HG02970 (cell line): Measurements from ENCODE around the gene KLC3.
"Not testable (repeated sequence)": the region's sequence is repeated elsewhere in the genome, so short reads cannot be mapped to it uniquely, and the experiment has no call there.

ENCODE experiments used
- ATAC-seq: cut with Tn5 transposase; IDR thresholded peaks from one replicate; pipeline ENCODE4 v1.9.1; 2021; ENCODE audit warnings: mild to moderate bottlenecking, moderate library complexity, moderate number of reproducible peaks; ENCODE audit not compliant: unreplicated experiment, low FRiP score

KLC3 gene

GRCh38 chr19:45340232-45340898 lies at the start of gene KLC3:
Gene KLC3 (plus strand): TSS chr19:45340750. CDS start chr19:45345542, 4,792 bp downstream.
- no peak for ATAC-seq

GRCh38 chr19:45291834-45292233 lies 48.7 kb upstream of the KLC3 start:
- ATAC-seq = no peak

DNA sequence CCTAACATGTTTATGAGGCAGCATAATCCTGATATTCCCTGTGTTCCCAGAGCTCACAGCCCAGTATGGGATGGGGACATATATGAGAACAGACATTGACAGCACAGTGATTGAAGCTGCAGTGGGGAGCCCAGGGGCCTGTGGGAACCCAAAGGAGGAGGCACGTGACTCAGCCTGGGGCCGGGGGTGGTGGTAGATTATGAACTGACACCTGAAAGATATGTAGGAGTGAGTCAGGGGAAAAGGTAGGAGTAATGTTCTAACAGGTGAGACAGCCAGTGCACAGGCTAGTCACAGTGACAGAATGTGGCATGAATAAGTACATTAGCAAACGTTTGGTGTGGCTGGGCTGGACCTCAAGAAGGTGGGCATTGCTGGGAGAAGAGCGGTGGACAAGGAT lies 46.9 kb upstream of the KLC3 start:
- ATAC-seq = no peak

- no peak for ATAC-seq
These were observed 46.1 kb upstream of the KLC3 start for GRCh38 chr19:45294291-45295029.

DNA sequence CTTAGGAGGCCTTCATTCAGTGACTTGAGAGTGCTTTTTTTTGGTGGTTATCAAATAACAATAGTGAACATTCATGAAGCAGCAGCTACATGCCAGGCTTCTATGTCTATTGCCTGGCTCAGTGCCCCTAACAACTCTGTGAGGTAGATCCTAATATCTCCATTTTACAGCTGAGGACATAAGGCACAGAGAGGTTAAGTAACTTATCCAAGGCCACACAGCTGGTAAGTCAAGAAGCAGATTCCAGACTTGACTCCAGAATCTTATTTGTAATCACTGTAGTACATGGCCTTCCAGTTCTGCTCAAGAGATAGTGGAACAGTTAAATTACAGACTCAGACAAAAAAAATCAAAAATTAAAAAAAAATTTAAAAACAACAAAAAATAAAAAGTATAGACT lies 44.7 kb upstream of the KLC3 start:
- ATAC-seq = no peak

DNA sequence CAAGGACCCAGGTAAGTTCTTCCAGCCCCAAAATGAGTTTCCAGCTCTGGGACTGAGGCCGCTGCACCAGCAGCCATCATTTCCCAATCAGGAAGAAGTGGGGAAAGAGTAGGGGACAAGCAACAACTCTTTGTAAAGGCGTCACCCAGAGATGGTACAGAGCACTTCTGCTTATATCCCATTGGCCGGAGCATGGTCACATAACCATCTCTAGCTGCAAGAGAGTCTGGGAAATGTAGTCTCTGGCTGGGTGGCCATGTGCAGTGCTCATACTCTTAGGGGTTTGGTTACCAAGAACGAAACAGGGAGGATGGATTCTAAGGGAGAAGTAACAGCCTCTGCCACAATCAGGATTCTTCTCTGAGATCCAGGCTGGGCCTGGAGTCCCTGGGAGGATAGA lies 44.2 kb upstream of the KLC3 start:
- ATAC-seq = no peak

- ATAC-seq = no peak
These were observed 42.9 kb upstream of the KLC3 start for GRCh38 chr19:45297674-45298073.

- no peak for ATAC-seq
These were observed 42.3 kb upstream of the KLC3 start for GRCh38 chr19:45298264-45298663.

GRCh38 chr19:45299719-45300118 lies 40.8 kb upstream of the KLC3 start:
- no peak for ATAC-seq

DNA sequence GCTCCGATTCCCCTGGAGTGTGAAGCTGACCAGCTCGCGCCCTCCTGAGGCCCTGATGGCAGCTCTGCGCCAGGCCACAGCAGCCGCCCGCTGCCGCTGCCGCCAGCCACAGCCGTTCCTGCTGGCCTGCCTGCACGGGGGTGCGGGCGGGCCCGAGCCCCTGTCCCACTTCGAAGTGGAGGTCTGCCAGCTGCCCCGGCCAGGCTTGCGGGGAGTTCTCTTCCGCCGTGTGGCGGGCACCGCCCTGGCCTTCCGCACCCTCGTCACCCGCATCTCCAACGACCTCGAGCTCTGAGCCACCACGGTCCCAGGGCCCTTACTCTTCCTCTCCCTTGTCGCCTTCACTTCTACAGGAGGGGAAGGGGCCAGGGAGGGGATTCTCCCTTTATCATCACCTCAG lies 38.1 kb upstream of the KLC3 start:
- no peak for ATAC-seq

DNA sequence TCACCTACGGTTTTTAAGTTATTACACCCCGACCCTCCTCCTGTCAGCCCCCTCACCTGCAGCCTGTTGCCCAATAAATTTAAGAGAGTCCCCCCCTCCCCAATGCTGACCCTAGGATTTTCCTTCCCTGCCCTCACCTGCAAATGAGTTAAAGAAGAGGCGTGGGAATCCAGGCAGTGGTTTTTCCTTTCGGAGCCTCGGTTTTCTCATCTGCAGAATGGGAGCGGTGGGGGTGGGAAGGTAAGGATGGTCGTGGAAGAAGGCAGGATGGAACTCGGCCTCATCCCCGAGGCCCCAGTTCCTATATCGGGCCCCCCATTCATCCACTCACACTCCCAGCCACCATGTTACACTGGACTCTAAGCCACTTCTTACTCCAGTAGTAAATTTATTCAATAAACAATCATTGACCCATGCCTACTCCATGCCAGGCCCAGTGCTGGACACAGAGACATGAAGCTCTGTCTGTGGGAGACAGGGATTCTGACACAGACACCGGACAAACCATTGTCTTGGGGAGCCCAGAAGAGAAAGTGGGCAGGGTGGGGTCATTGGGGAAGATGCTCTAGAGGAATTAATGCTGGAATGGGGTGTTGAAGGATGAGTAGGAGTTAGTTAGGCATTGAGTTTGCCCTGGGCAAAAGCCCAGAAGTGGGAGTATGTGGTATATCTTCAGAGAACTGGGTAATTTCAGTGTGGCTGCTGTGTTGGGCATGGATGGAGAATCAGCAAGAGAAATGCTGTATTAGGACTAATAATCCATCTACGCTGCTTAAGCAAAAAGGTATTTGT lies 37.1 kb upstream of the KLC3 start:
- no peak for ATAC-seq

GRCh38 chr19:45304141-45304926 lies 36.2 kb upstream of the KLC3 start:
- no peak for ATAC-seq

GRCh38 chr19:45305007-45305406 lies 35.5 kb upstream of the KLC3 start:
- no peak for ATAC-seq

GRCh38 chr19:45305421-45305820 lies 35.1 kb upstream of the KLC3 start:
- no peak for ATAC-seq

DNA sequence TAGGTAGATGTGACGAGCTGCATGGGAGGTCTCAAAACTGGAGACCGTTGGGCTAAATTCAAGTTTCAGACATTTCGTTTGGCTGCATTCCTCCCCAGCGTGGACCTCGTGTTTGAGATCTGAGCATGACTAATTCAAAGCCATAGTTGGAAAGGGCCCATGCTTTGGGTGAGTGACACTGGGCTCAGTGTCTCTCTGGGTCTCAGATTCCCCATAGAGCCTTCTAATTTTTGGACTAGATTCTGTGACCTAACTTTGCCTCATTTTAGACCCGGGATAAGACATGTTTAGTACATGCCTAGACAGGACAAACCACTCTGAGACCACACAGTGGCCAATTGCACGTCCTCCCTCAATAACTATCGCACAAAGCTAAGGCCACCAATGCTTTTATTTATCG lies 34.5 kb upstream of the KLC3 start:
- ATAC-seq = no peak

DNA sequence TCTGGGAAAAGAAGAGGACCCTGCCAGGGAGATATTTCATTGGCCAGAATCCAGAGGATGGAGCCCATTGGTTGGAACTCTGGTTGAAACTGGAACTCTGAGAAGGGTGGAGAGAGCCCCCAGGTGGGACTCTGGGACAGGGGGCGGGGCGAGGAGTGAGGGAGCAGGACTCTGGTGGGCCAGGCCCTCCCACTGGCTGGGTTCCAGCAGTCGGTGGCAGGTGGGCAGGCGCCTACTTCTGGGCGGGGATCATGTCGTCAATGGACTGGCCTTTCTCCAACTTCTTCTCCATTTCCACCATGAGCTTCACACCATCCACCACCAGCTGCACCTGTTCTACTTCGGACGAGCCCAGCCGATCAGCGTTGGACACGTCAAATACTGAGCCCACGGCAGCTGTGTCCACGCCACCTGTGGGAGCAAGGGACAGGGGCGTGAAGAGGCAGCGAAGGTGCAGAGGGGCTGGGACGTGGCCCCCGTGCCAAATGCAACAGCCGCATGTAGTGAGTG lies 34.0 kb upstream of the KLC3 start:
- no peak for ATAC-seq

DNA sequence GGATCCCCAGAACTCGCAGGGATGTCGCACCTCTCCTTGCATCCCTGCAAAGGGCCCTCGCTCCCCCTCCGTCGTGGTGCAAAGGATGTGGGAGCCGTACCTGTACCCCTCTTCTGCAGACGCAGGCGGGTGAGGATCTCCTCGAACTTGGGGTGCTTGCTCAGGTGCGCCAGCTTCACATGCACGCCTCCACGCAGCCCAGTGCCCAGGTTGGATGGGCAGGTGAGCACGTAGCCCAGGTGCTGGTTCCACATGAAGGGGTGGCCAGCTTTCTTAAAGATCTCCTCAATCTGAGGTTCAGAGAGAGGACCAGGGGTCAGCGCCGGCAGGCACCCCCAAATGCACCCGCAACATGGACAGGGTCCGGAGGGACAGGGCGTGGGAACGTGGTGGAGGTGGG lies 33.2 kb upstream of the KLC3 start:
- ATAC-seq = no peak

GRCh38 chr19:45309322-45309721 lies 31.2 kb upstream of the KLC3 start:
- ATAC-seq = not testable (repeated sequence)

DNA sequence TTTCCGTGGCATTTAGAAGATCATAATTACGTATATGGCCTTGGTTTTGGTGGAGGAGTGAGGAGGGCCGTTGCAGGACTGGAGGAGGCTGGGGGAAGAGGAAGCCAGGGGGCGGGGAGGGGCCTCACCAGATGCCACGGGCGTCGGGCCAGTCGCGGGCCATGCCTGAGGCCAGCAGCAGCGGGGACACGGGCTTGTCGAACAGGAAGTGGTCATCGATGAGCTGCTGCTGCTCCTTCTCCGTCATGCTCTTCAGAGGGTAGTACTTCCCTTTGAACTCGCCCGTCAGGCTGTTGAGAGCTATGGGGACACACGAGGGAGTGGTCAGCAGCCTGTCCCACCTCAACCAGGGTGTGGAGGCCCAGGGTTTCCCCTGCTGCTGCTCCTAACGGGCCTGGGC lies 28.9 kb upstream of the KLC3 start:
- ATAC-seq = no peak

- ATAC-seq = not testable (repeated sequence)
These were observed 28.3 kb upstream of the KLC3 start for GRCh38 chr19:45312285-45312684.
